HG03469 (cell line): ENCODE results near the gene RERG.
"Not testable (repeated sequence)": the region's sequence is repeated elsewhere in the genome, so short reads cannot be mapped to it uniquely, and the experiment has no call there.

Experiments used
- ATAC-seq: cut with Tn5 transposase; IDR thresholded peaks from one replicate; pipeline ENCODE4 v1.9.1; 2021; ENCODE audit warnings: mild to moderate bottlenecking, moderate library complexity, moderate number of reproducible peaks; ENCODE audit not compliant: unreplicated experiment

Gene RERG

DNA sequence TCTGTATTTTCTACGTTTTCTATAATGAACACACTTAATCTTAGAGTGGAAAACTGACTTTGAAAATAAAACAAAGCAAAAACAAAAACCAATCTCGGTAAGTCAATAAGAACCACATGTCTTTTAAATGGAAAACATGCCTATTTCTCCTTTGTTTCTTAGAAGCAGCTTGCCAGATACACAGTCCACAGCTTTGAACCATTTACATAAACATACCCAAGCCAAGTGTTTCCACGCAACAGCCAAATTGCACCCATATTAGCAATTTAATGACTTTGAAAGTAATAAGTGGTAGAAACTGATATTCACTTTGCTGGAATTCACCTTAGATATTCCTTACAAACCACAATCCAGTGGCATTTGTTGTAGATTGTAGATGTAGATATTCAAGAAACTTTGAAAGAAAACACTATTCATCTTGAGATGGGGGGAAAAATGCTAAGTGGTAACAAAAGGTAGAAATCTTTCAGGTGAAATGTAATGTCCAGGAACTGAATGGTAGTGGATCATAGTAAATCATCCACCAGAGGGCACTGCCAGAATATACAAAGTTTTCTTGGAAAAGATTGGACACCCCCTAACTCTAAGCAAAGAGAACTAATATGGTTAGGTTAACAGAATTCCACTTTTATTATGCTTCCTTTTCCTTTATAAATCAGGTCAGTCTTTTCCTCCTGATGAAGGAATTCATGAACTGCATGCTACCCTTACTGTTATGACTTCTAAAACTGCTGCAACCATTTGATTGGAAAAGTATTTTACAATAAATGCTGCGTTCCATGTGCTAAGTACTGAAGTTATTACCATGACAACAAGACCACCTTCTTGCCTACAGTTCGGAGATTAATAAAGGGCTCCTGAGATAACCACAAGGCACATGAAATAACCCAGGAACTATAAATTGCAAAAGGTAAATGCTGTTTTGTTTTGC is 69.8 kb downstream of the RERG start:
- ATAC-seq: no peak

DNA sequence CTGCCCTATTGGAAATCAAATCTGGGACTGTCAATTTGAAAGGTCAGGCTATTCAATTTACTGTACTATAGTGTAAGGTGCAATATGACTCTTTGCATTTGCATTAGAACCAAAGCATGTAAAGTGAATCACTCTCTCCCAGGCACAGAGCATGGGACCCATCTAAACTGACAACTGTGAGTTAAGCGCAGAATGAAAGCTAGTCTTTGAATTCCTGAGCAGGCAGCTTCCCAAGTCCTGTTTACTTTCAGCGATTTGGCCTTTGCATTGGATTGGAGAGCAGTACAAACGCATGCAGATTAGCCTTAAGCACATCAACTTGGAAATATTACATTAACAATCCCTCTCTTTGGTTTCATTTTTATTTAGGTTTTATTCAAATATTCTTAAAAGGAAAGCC is 74.6 kb downstream of the RERG start:
- no peak for ATAC-seq

DNA sequence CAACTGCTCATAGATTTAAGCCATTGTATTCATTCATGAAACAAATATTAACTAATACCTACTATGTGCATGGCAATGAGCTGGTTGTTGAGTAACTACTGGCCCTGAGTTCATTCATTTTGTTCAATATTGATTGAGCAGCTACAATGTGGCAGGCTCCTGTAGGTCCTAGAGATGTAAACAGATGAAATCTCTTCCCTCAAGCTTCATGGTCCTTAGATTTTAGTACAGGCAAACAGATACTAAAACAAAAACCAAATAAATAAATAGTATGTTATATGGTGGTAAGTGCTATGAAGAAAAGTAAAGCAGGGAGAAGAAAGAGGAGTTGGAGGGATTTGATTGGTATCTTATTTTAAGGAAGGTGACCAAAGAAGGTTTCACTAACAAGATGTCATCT is 77.8 kb downstream of the RERG start:
- no peak for ATAC-seq

DNA sequence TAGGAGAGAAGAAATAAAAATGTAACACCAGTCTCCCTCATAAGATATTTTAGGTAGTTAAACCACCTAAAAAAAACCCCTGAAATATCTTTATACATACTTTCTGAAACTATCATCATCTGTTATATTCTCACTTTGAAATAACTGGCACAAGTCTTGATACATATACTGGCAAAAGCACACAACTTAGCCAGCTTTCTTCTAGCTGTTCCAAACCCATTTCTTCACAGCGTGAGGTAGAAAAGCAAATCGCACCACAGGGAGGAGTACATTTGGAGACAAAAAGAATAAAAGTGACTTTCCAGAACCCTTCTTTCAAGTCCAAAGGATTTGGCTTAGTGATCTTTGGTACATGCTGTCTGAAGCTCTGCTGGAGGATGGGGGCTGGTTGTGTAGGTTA is 78.5 kb downstream of the RERG start:
- no peak for ATAC-seq

DNA sequence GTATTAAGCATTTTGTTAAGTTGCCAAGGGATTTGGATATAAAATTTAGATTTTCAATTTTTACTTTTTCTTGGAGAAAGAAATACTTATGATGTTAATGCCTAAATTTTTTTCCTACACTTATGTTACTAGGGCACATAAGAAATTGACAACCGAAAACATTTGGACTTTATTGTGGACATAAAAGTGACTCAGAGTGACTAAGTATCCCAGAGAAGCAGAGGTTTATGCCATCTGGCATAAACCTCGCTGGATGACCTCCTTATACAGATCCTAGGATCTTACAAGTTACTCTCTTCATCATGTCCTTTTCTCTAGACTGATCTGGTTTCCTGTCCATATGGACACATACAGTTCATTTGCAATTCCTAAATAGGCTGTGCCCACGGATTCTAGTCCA is 89.8 kb downstream of the RERG start:
- no peak for ATAC-seq

DNA sequence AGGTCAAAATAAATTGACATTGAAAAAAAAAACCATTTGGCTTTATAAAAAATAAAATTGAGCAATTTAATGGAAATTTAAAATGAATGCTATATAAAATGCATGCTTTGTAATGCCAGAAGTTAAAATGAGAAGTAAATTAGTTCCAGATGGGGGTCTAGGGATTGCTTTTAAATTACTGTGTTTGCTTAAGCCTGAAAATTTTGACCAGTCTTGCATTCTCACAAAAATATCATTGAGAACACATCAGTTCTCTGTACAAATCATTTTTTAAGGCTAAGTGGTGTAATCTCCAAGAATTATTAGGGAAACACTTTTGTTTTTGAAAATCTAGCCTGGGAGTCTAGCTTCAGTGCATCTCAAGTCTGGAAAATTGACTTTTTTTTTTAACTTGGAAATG is 90.7 kb downstream of the RERG start:
- ATAC-seq: no peak

DNA sequence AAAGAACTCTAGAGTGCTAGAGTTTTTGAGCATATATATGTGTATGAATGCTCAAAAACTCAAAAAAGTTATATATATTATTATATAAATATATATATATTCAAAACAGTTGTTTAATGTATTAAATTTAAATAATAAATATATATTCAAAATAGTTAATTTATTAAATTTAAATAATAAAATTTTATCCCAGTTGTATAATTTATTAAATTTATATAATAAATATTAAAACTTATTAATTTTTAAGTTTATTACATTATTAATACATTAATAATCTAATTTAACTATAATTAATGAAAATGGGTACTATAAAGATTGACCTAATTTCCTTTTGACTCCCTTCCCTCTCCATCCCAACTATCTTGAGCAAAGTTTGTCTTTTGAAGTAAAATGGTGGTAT is 97.8 kb downstream of the RERG start:
- no peak for ATAC-seq

DNA sequence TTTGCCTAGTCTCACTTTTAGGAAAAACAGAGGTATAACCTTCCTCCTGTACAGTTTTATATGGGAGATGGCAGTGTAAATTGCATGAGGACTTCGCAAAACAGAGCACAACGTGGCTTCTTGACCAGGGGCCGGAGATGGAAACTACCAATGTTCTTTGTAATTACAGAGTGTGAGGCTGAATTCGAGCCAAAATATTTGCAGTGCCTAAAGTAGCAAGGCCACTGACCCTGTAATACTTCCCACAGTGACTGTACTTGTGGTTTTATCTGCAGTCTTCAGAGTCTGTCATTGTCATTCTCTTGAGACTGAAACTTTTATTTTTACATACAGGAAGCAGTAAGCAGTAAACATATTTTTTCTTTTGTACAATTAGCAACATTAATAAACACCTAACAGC is 98.9 kb downstream of the RERG start:
- ATAC-seq: no peak

DNA sequence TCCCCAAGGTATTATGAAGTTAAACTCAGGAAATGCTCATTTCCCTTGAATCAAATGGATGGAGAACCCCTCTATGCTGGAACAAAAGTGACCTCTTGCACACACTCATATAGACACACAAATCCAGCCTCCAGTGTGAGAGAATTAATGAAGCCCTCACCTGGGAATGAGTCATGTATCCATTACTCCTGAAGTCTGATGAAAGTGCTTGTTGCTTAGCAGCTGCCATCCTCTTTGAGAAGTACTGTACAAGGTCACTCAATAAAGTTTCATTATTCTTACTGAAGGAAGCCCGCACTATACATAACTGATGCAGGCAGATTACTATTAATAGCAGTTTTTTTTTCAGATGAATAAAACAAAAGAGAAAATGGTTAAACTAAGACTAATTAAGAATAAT is 102.3 kb downstream of the RERG start:
- no peak for ATAC-seq

DNA sequence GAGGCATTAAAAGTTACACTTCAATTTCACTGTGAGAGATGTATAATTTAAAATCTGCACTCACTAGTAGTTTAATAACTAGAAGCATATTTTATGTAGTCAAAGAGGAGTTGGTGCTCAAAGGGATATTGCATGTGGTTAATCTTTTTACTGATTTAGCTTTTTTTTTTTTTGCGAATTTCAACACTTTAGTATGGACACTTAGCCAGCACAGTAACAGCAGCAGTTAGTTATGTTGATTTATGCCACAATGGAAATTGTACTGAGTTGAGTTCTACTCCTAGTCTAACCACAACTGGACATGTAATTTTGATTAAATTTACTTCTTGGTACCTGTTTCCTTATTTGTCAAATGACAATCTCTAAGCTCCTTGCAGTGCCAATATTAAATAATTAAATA is 104.2 kb downstream of the RERG start:
- no peak for ATAC-seq

DNA sequence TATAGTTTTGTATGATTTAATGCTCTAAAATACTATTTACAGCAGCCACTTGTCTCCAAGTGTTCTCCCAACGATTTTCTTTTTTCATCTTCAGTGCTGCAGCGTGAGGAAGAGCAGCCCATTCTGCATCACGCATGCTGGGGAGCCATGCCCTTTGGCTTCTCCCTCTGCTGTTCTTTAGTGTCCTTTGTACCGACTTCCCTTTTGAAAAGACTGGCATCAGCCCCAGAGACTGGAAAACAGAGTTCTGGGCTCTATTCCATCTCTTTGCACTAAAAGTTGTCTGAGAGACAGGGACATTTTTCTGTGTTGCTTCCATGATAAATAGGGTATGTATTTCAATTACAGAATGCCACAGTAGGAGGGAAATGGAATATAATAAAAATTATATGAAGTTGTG is 105.1 kb downstream of the RERG start:
- ATAC-seq: no peak

DNA sequence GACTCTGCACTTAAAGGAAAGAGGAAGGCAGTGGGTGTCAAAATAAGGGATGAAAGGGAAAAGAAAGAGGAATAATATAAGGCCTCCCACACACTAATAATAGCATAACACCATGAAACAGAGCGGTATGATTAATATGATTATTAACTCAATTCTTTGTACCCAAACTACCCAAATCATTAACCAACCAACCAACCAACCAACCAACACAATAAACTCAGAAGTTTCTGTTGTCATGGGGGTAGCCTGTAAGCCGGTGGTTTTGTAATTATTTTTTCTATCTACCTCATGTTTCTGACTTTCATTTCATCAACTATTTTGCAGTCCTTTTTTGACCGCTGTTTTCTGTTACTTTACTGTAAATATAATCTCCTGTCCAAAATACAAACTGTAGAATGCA is 105.8 kb downstream of the RERG start:
- no peak for ATAC-seq

DNA sequence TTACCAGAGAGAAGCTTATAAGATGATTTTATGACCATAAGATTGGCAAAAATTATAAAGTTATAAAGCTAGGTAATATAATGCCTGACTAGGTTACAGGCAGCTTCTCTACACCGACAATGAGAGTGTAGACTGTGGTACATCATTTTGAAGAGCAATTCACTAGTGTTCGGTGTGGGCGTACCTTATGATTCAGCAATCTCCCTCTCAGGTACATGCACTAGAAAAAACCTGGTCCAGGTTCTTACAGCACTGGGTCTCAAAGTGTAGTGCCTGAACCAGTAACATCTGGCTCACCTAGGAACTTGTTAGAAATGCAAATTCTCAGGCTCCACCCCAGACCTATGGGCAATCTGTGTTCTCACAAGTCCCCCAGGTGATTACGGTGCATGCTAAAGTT is 106.7 kb downstream of the RERG start:
- no peak for ATAC-seq

DNA sequence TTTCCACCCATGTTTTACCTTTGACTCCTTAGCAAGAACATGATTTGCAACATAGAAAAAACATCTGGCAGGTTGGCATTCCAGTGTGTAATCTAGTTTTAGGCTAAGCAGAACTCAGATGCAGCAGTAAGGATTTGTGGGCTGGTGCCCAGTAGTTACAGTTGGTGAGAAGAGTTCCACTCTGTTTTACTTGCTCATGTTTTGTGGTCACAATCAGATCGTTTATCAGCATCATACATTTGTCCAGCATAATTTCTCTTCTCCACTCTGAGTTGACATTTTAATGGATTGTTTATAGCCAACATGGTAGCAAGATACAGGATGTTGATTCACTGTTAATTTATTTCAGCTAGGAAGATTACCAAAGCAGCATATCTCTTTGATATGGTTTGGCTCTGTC is 128.4 kb downstream of the RERG start:
- ATAC-seq: no peak

DNA sequence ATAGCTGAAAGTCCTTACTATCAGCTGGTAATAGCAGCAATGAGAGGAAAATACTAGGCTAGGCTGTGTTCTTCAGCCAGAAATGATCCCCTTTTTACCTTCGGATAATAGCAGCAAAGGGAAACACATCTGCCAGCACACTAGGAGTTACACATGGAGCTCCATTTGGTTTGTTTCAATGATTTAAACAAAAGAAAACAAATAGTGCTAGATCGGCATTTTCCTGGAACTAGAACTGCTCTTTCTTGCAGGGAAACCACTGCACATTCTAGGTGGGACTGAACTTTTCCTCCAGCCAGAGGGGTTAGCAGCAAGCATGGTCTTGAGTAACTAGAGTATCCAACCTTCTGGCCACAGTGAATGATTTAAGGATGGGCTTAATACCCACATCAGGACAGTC is 130.8 kb downstream of the RERG start:
- no peak for ATAC-seq

DNA sequence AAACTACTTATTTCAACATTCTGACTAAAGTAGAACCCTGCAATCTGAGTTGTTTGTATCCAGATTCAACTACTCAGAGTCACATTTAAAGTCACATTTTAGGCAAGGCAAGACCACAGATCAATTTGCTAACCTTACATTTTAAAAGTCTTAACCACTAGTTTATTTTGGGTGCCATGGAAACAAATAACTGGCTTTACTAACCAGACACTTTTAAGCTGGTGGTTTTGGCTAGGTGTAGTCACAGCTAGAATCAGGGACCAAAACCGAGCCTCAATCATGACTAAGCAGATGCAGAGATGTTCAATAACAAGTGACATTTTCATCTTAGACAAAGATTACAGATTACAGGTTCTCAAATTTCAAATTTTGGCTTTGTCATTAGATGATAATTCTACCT is 133.1 kb downstream of the RERG start:
- ATAC-seq: no peak

DNA sequence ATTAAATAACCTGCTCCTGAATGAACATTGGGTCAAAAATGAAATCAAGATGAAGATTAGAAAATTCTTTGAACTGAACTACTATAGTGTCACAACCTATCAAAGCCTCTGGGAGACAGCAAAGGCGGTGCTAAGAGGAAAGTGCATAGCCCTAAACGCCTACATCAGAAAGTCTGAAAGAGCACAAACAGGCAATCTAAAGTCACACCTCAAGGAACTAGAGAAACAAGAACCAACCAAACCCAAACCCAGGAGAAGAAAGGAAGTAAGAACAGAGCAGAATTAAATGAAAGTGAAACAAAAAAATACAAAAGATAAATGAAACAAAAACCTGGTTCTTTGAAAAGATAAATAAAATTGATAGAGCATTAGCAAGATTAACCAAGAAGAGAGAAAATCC is 143.5 kb downstream of the RERG start:
- ATAC-seq: not testable (repeated sequence)

DNA sequence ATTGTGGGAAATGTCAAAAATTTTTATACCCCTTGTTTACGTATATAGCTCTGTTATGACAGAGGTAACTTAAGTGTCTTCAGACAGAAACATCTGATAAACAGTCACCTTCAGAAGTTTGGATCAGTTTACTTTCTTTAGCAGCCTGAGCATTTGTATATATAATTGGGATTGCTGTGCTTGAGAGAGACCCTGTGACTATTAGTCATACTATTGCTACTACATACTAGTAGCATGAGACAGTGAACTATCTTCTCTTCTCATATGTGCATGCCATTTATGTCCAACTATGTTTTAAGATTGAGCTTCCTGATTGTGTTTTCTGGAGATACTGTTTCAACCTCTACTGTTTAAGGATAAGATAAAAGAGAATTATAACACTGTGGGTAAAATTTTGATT is 146.9 kb downstream of the RERG start:
- ATAC-seq: no peak

DNA sequence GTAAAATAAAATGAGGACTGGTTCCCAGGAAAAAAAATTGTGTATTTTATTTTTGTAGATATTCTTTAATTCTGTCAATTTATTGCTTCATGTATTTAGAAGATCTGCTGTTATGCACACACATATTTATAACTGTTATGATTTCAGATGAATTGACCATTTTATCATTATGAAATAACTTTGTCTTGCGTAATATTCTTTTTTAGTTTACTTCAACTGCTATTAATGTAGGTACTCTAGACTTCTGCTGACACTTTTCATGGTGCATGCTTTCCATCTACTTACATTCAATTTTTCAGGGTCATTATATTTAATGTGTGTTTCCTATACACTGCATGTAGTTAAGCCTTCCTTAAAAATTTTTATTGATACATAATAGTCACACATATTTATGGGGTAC is 162.1 kb downstream of the RERG start:
- ATAC-seq: no peak
